NCI-H2196 treated with DMSO at 0.1 percent for 48 hours (cell line): ENCODE measurements around the gene GLRX.
"Not testable (repeated sequence)": the region's sequence is repeated elsewhere in the genome, so short reads cannot be mapped to it uniquely, and the experiment has no call there.

Experiments
- DNase-seq: peaks from one replicate; lab custom pipeline; 2025; ENCODE audit not compliant: unreplicated experiment; lab: John Stamatoyannopoulos, UW

Gene GLRX

DNA sequence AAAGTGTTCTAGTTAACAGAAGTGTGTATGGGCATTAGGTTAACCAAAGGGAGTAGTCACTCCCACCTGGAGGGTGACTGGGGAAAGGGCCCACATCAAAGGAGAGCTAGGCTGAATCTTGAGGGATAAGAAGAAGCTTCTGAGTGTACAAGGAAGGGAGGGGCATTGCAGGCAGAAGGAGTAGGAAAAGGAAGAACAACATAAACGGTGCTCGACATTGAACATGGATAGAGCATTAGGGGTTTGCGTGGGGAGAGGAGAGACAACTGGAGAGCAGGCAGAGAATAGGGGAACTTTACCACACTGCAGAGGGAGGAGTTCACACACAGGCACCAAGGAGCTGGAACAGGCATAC, 5.3 kb upstream of the GLRX start:
- no peak for DNase-seq

DNA sequence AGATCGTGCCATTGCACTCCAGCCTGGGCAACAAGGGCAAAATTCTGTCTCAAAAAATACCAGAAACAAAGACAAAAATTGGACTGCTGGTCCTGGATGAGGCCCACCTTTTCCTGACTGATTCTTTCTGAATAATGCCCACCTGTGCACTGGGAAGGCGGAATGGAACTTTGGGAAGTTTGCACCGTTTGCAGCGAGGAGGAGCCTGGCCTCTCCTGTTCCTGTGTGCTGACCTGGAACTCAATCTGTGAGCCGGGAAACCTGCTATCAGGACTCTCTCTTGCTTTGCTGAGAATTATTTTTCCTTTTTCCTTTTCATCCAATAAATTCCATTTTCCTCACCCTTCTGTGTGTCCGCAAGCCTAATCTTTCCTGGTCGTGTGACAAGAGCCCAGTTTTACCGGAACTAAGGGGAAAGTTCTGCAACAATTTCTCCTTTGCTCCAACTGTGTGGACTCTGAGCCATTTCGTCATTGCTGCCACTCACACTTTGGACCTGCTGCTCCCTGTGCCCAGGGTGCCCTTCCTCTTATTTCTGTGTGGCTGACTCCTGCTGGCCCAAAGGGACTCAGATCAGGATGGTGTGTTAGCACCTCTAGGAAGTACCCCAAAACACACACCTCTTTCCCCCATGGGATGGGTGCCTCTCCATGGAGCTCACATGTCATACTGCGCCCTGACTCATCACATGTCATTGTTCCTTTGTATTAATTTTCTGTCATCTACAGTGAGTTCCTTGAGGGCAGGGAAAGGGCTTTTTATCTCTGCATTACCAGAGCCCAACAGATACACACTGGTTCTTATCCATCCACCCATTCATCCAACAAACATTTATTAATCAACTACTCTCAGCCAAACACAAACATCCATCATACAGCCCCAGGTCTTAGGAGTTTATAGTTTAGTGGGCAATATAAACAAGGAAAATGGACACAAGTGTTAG, 4.7 kb upstream of the GLRX start:
- no peak for DNase-seq

GRCh38 chr5:95825495-95825894, 3.0 kb upstream of the GLRX start:
- no peak for DNase-seq

- DNase-seq, result no peak
These were observed 2.2 kb upstream of the GLRX start for GRCh38 chr5:95824747-95825146.

DNA sequence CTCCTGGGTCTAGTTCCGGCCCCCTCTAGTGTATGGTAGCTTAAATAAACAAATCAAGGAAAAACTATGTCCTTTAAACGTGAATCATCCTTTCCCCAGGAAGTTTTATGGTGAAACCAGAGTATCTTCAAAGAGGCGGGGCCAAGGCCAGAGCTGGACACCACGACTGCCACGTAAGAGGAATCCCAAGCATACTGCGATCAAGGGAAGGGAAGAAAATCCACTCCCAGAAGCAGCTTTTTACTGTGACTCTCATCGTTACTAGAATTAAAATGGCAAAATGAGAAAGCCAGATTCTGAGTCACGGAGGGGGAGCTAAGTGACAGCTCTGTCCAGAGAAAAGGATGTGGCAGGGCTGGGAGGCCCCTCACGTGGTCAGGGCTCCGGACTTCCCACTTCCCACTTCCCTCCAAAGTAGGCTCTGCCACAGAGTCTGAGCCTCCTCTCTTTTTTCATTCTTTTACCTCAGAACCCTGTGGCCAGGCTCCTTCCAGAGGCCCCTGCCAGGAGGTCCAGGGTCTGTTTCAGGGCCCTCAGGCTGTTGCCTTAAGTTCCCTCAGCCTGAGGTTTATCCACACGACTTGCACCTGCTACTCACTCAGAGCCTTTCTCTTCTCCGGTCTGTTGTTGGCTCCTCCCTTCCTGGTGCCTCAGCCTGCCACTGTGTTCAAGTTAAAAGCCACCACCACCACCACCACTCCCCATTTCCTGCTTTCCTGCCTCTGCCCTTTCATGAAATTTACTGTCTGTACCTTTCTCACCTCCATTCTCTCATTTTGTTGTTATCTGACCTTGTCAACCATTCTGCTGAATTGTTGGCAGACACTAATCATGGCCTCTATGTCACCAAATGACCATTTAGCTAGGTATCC, 1.4 kb upstream of the GLRX start:
- no peak for DNase-seq

- no peak for DNase-seq
These were observed 752 bp upstream of the GLRX start for GRCh38 chr5:95823218-95823737.

- no peak for DNase-seq
These were observed 434 bp downstream of the GLRX start for GRCh38 chr5:95822043-95822541.

DNA sequence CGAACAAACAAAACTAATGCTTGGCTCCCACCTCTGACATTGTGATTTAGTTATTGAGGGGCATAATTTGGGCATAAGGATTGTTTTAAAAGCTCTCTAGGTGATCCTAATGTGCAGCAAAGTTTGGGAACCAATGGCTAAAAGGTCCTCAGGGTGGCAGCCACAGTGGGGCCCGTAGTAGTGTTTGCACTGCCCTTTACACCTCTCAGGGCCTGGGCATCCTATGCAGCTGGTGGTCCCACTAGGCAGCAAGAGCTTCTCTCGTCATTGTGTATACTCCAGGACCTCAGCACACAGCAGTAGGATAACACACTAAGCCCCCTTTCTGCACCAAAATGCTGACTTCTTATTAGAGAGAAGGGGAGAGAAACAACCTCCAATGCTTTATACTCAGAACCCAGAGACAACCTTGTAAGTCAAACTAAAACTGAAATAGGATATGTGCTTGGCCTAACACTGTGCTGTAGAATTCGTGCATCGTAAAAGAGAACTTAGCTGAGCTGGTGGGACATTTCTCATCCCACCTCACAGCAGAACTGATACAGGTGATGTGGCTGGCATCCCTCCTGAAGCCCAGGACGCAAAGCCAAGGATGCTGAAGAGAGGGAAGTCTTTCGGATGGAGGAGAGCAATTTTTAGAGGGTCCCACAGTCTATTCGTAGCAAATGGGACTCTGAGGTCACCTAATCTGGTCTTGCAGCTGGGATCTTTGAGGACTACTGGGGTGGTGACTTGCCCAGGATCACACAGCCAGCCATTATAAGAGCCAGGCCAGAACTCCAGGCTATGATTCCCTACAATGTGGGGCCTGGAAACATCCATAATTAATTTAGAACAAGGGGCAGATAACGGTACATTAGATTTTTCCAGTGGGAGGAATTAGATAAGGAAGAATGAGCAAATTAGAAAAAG, 1.2 kb downstream of the GLRX start:
- DNase-seq, result no peak

DNA sequence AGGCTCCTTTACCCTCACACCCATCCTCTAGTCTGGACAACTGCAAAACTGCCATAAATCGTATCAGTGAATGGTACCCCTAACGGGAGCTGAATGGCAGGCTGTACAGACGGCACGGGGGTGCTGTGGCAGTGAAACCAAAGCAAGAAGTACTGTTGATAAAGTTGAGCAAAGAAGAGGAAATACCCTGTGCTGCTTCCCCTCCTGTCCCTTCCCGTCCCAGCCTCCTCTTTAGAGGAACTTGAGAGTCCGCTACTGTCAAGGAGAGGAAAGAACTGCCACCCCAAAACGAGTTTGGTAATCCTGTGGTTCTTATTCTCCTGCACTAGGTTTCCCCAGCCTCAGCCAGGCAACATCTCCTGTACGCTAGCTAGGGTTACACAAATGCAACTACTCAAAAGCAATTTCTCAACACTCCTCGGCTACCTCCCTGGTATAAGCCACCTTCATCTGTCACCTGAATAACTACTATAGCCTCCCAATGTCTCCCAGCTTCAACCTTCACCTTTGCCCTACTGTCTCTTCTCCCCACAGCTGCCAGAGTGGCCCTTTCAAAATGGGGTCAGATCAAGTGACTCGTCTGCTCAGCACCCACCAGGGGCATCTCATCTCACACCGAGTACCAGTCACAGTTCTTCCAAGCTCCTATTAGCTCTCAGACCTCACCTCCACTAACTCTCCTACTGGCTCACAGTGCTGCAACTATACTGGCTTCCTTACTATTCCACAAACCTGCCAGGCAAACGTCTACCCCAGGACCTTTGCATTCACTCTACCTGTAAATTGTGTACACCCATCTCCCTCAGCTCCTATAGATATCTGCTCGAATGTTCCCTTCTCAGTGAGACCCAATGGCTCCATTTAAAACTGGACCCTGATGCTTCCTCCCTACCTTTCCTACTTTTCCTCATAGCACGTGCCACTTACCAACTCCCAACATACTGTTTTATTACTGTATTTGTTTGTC, 4.1 kb downstream of the GLRX start:
- no peak for DNase-seq

- no peak for DNase-seq
These were observed 5.1 kb downstream of the GLRX start for GRCh38 chr5:95817430-95817829.

- DNase-seq, result no peak
These were observed 5.8 kb downstream of the GLRX start for GRCh38 chr5:95816776-95817175.

- DNase-seq, result no peak
These were observed 6.2 kb downstream of the GLRX start for GRCh38 chr5:95816341-95816740.

GRCh38 chr5:95815155-95815729, 7.3 kb downstream of the GLRX start:
- DNase-seq, result no peak

- DNase-seq, result not testable (repeated sequence)
These were observed 9.5 kb downstream of the GLRX start for GRCh38 chr5:95813035-95813434.

DNA sequence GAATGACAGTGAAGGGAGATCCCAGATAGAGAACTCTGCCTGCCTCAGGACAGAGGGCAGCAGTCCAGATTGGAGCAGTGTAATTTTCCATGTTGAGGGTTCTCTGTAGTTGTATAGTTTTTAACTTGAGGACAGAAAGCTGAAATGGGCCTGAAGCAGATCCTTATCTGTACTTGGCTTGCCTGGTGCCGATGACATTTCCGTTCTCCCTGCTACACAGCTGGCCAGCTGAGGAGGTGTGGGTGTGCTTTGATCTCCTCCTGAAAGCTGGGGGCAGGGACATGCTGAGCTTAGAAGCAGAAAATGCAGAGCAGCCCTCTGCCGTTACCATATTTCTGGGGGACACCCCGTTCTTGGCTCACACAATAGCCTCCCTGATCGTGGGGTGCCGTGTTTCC, 10.5 kb downstream of the GLRX start:
- DNase-seq, result no peak

DNA sequence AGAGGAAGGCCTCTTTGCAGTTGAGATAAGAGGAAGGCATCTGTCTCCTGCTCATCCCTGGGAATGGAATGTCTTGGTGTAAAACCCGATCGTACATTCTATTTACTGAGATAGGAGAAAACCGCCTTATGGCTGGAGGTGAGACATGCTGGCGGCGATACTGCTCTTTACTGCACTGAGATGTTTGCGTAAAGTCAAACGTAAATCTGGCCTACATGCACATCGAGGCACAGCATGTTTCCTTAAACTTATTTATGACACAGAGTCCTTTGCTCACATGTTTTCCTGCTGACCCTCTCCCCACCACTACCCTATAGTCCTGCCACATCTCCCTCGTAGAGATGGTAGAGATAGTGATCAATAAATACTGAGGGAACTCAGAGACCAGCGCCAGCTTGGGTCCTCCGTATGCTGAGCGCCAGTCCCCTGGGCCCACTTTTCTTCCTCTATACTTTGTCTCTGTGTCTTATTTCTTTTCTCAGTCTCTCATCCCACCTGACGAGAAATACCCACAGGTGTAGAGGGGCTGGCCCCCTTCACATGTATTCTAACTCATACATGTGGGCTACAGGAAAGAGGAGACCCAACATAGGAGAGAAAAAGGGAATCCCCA, 11.0 kb downstream of the GLRX start:
- DNase-seq, result not testable (repeated sequence)

DNA sequence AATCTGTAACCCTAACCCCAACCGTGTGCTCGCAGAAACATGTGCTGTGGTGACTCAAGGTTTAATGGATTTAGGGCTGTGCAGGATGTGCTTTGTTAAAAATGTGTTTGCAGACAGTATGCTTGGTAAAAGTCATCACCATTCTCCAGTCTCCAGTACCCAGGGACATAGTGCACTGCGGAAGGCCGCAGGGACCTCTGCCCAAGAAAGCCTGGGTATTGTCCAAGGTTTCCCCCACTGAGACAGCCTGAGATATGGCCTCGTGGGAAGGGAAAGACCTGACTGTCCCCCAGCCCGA, 11.5 kb downstream of the GLRX start:
- DNase-seq, result not testable (repeated sequence)

DNA sequence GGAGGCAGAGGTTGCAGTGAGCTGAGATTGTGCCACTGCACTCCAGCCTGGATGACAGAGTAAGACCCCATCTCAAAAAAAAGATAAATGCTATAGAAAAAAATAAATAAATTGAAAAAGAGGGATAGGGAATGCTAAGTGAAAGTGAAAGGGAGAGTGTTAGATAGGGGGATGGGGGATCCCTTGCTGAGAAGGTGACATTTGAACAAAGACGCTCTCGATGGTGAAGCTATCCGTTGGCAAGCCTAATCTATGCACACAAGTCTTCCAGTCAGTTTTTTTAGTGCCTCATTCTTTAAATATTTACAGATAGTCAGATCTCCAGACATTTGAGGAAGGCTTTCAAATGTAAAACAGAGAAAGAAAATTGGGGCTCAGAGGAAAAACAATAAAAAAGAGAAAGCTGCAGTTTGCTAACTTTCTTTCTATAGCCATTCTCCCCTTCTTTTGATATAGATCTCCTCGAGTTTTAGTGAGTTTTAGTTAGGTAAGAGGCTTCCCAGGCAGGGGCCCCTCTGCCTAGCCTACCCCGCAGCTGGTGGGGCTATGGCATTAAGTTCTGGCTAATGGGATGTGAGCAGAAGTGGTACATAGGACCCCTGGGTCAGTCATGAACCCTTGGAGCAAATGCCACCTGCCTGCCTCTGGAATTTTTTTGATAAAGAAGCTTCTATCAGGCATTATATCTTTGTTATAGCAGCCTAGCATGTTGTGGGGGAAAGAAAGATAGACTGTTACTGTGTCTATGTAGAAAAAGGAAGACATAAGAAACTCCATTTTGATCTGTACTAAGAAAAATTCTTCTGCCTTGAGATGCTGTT, 12.0 kb downstream of the GLRX start:
- DNase-seq, result no peak
